K562 (cell line): ENCODE data around the gene COL20A1. TPM values are rescaled to one million over a fixed set of nuclear protein-coding genes. Genes with fewer than 3 reads are reported as not detected.
A peak's percentile ranks its signal among the peaks of the same experiment; 100 is the strongest.

Experiments
- ATAC-seq: fragments of 200-7000 bp; cut with Tn5 transposase; 3 replicates; pipeline ENCODE4 v1.9.1; 2020; ENCODE audit warnings: moderate library complexity
- BruUV-seq: library from RNA; stranded (reverse); fragments of 400-500 nt; replicated peaks from 2 replicates; lab custom pipeline; 2021; lab: Mats Ljungman, UMichigan
- CTCF ChIA-PET: fragments of 300-600 bp; formaldehyde crosslinking; extraction: SDS; loops from one replicate; lab custom pipeline; 2021; ENCODE audit warnings: low intra/inter-chr PET ratio; lab: Yijun Ruan, JAX
- POLR2A ChIA-PET: fragments of 300-600, 350-650 bp; sonication (Branson Sonifier 250); formaldehyde crosslinking; extraction: SDS; loops from one replicate; lab custom pipeline; 2021; ENCODE audit warnings: antibody characterized with exemption, inconsistent platforms; lab: Yijun Ruan, JAX
- DNase-seq, 4 experiments: peaks; one replicate each; pipeline versions ENCODE4 v3.0.0 to v3.0.0-alpha.2; 2011 to 2018; ENCODE audit warnings: low spot score in 3 of 4, mixed read lengths in 3 of 4; ENCODE audit errors: extremely low read depth in 1 of 4
- FAIRE-seq: peaks from 2 replicates; lab custom pipeline; 2011; peaks lifted over from hg19 to GRCh38; lab: Jason Lieb, UNC
- H2AFZ ChIP-seq: 2 replicates; pipeline ENCODE4 v1.6.0; 2011; ENCODE audit warnings: low read depth, low read length, control low read depth, inconsistent platforms
- H3K27ac ChIP-seq: fragments of 200-600 bp; 3 replicates; pipeline ENCODE4 v1.8.0; 2011; ENCODE audit warnings: low read depth, mild to moderate bottlenecking, control low read depth, inconsistent platforms, low read length, moderate library complexity, mixed read lengths; ENCODE audit errors: extremely low read depth
- H3K27me3 ChIP-seq, 2 experiments: fragments of 300-600 bp in 1 of 2; 2 replicates in 1 of 2; 3 replicates in 1 of 2; pipeline versions ENCODE4 v1.6.0 to v1.8.0; 2011; ENCODE audit warnings: inconsistent platforms in 2 of 2, low read length in 2 of 2, mild to moderate bottlenecking in 1 of 2, mixed read lengths in 1 of 2, moderate library complexity in 1 of 2; ENCODE audit not compliant: control insufficient read depth in 2 of 2, insufficient read depth in 2 of 2
- H3K36me3 ChIP-seq: fragments of 300-600 bp; 3 replicates; pipeline ENCODE4 v1.8.0; 2011; ENCODE audit warnings: mild to moderate bottlenecking, low read length, inconsistent platforms; ENCODE audit not compliant: control insufficient read depth, insufficient read depth
- H3K4me1 ChIP-seq, 2 experiments: fragments of 200-600 bp in 1 of 2; replicated peaks in 1 of 2; 2 replicates in 1 of 2; 3 replicates in 1 of 2; pipeline versions ENCODE4 v1.5.1 to v1.8.0; 2011; ENCODE audit warnings: inconsistent platforms in 2 of 2, low read length in 2 of 2, mild to moderate bottlenecking in 1 of 2, mixed read lengths in 1 of 2, moderate library complexity in 1 of 2; ENCODE audit not compliant: control insufficient read depth in 2 of 2, insufficient read depth in 2 of 2
- H3K4me2 ChIP-seq: 2 replicates; pipeline ENCODE4 v1.6.1; 2011; ENCODE audit warnings: low read length, control low read depth, inconsistent platforms, mixed read lengths; ENCODE audit not compliant: insufficient read depth
- H3K4me3 ChIP-seq: fragments of 200-600 bp; sonication (generic), shearing (Covaris generic); 2 replicates; pipeline ENCODE4 v1.5.1; 2016; ENCODE audit warnings: control low read depth, inconsistent platforms
- H3K79me2 ChIP-seq: fragments of 200-600 bp; 3 replicates; pipeline ENCODE4 v1.8.0; 2011; ENCODE audit warnings: low read length, inconsistent platforms; ENCODE audit not compliant: control insufficient read depth, insufficient read depth
- H3K9ac ChIP-seq, 2 experiments: 2 replicates each; pipeline versions ENCODE4 v1.6.0 to v1.6.1; 2011; ENCODE audit warnings: low read depth in 2 of 2, low read length in 2 of 2, control low read depth in 1 of 2, inconsistent platforms in 1 of 2, mild to moderate bottlenecking in 1 of 2, mixed read lengths in 1 of 2; ENCODE audit not compliant: insufficient read depth in 1 of 2
- H3K9me1 ChIP-seq: one replicate; pipeline ENCODE4 v1.6.0; 2011; ENCODE audit warnings: inconsistent platforms, mild to moderate bottlenecking, low read length, moderate library complexity; ENCODE audit not compliant: control insufficient read depth, insufficient read depth
- H3K9me3 ChIP-seq: replicated peaks from 2 replicates; pipeline ENCODE4 v1.5.1; 2011; ENCODE audit warnings: low read depth, low read length, inconsistent platforms; ENCODE audit not compliant: control insufficient read depth, insufficient read depth
- H4K20me1 ChIP-seq: replicated peaks from 2 replicates; pipeline ENCODE4 v1.6.1; 2011; ENCODE audit warnings: low read length, inconsistent platforms, mixed read lengths; ENCODE audit not compliant: control insufficient read depth, insufficient read depth
- ARHGAP35 ChIP-seq: fragments of 450-650 bp; IDR thresholded peaks from 2 replicates; pipeline ENCODE4 v1.6.1; 2018; ENCODE audit not compliant: partially characterized antibody
- FOXJ2 ChIP-seq: fragments of 200-800 bp; sonication (Bioruptor generic); IDR thresholded peaks from 2 replicates; pipeline ENCODE4 v1.6.1; 2016; ENCODE audit warnings: missing genetic modification characterization, missing compliant biosample characterization
- FUS ChIP-seq: fragments of 200-400 bp; formaldehyde crosslinking; optimal IDR thresholded peaks from 2 replicates; pipeline ENCODE3; 2017; ENCODE audit warnings: low read depth, low read length
- MEIS2 ChIP-seq: fragments of 450-650 bp; IDR thresholded peaks from 2 replicates; pipeline ENCODE4 v1.6.1; 2014; ENCODE audit warnings: mild to moderate bottlenecking; ENCODE audit not compliant: partially characterized antibody
- MIER1 ChIP-seq: fragments of 450-650 bp; IDR thresholded peaks from 2 replicates; pipeline ENCODE4 v1.6.1; 2016; ENCODE audit warnings: antibody characterized with exemption, mild to moderate bottlenecking, low read depth
- MLX ChIP-seq, 2 experiments: fragments of 450-650 bp in 1 of 2; sonication (generic) in 1 of 2; formaldehyde crosslinking; conservative IDR thresholded peaks; 2 replicates each; pipeline versions ENCODE4 v1.4.0 to v1.8.1; 2020 to 2022; ENCODE audit warnings: mild to moderate bottlenecking in 1 of 2, missing genetic modification reagents in 1 of 2
- PBX2 ChIP-seq, 2 experiments: IDR thresholded peaks in 1 of 2; conservative IDR thresholded peaks in 1 of 2; 2 replicates each; pipeline ENCODE4 v1.6.1; 2016; ENCODE audit warnings: low read depth in 2 of 2, mild to moderate bottlenecking in 1 of 2, missing compliant biosample characterization in 1 of 2, missing genetic modification characterization in 1 of 2, moderate library complexity in 1 of 2
- PTRF ChIP-seq: fragments of 450-650 bp; IDR thresholded peaks from 2 replicates; pipeline ENCODE4 v1.6.1; 2016; ENCODE audit warnings: mild to moderate bottlenecking, missing genetic modification characterization, missing compliant biosample characterization
- PURB ChIP-seq: sonication (generic); formaldehyde crosslinking; IDR thresholded peaks from 2 replicates; pipeline ENCODE4 v1.9.0; 2021; ENCODE audit warnings: low read depth, mild to moderate bottlenecking, missing genetic modification reagents
- RFX1 ChIP-seq: fragments of 450-650 bp; IDR thresholded peaks from 2 replicates; pipeline ENCODE4 v1.6.1; 2016; ENCODE audit warnings: mild to moderate bottlenecking, moderate library complexity
- TBL1XR1 ChIP-seq, 2 experiments: IDR thresholded peaks; 2 replicates each; pipeline ENCODE4 v1.6.1; 2012; ENCODE audit warnings: improper control_type of control experiment in 2 of 2, low read length in 2 of 2, mild to moderate bottlenecking in 1 of 2
- ZBED1 ChIP-seq: IDR thresholded peaks from 2 replicates; pipeline ENCODE4 v1.6.1; 2014
- WGBS: fragments of 100-300 bp; shearing (Covaris generic); methylation state at CpG from one replicate; pipeline ENCODE4 v1.1.6; 2016; ENCODE audit warnings: low coverage, mixed read lengths; ENCODE audit not compliant: insufficient coverage; ENCODE audit errors: missing lambda C conversion rate; 5-methylcytosine and 5-hydroxymethylcytosine counted together
- in situ Hi-C: fragments of 300-500 bp; cut with MboI; formaldehyde crosslinking; loops from 4 replicates; pipeline ENCODE4 v1.15.0; 2018; ENCODE audit warnings: inconsistent platforms, mixed read lengths
- intact Hi-C: fragments of 100-400 bp; cut with micrococcal nuclease; formaldehyde crosslinking; loops from 2 replicates; pipeline ENCODE4 v1.14.2; 2022
- polyA plus RNA-seq, 8 experiments: library from polyadenylated mRNA; depleted of rRNA in 4 of 8; stranded (reverse) in 5 of 8; unstranded in 3 of 8; fragments of >200 nt; fragmentation: Nextera tagmentation in 2 of 8; fragmentation: Illumina TruSeq in 1 of 8; extraction: Ambion mirVana in 2 of 8; extraction: Trizol in 1 of 8; gene quantifications; 2 replicates each; pipeline versions ENCODE4 v1.2.1 to v1.2.3, GENCODE V29; 2011 to 2014; ENCODE audit warnings: inconsistent platforms in 1 of 8, missing spikeins in 1 of 8
- total RNA-seq, 7 experiments: library from RNA; depleted of rRNA in 6 of 7; stranded (reverse); fragments of >200 nt in 6 of 7; fragmentation: Illumina TruSeq in 2 of 7; extraction: Trizol in 2 of 7; gene quantifications; 2 replicates each; pipeline versions ENCODE4 v1.2.1 to v1.2.3, GENCODE V29; 2011 to 2021; ENCODE audit warnings: low replicate concordance in 1 of 7
- TF ChIP-seq, protein P1 (sequence below): sonication (generic); formaldehyde crosslinking; IDR thresholded peaks from 2 replicates; pipeline ENCODE4 v1.4.0; 2020; ENCODE audit warnings: mild to moderate bottlenecking, missing genetic modification reagents

Gene COL20A1
- total and polyA plus RNA-seq, 9 of the 15 experiments (the other 6 are each of a cell fraction or from before 2014, with no cell fraction given): not detected

DNA sequence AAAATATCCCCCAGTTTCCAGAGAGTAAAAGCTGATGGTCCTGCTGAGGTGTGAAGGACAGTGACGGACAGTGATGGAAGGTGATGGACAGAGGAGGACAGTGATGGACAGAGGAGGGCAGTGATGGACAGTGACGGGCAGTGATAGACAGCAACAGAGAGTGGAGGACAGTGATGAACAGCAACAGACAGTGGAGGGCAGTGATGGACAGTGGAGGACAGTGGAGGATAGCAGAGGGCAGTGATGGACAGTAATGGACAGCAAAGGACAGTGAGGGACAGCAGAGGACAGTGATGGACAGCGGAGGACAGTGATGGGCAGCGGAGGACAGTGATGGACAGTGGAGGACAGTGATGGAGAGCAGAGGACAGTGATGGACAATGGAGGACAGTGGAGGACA lies 36.0 kb upstream of the COL20A1 start (continued):
- TF ChIP-seq PBX2 (CRISPR knock-in tag; IDR thresholded peaks at IDR 0.05; ENCODE audit: low read depth) (no peak), PBX2 (tag; conservative IDR thresholded peaks at IDR 0.05; ENCODE audit: low read depth) (peak; percentile 89), FUS (no peak), MIER1 (no peak), RFX1 (no peak), ZBED1 (no peak), MEIS2 (peak; percentile 82), TBL1XR1 (IDR thresholded peaks at IDR 0.05; ENCODE audit: low read length in 2 of 2) (no peak)

DNA sequence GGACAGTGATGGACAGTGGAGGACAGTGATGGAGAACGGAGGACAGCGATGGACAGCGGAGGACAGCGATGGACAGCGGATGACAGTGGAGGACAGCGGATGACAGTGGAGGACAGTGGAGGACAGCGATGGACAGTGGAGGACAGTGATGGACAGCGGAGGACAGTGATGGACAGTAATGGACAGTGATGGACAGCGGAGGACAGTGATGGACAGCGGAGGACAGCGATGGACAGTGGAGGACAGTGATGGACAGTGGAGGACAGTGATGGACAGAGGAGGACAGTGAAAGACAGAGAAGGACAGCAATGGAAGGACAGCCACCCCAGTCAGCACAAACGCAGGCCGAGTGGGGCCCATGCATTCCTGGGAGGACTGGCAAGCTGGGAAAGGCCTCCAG lies 35.4 kb upstream of the COL20A1 start:
- no peaks in the 10 kb centered on the region for H3K9me3 ChIP-seq
- H3K27me3 ChIP-seq: peaks cover 42 to 87% of the 10 kb centered on the region in 2 experiments; a peak in 4 of 5 replicates
- no peak overlapping the region for H3K27ac ChIP-seq
- in situ Hi-C loops (no loop called here), intact Hi-C loops (no loop called here)
- ChIA-PET POLR2A (no interaction called here), CTCF (no interaction called here)
- 69% methylated on average over 12 of the region's 13 CpGs for WGBS
- no peaks in the 10 kb centered on the region for H3K79me2 ChIP-seq
- H2AFZ ChIP-seq: no peak overlapping the region
- no peak overlapping the region for H3K9ac ChIP-seq
- no peak overlapping the region for H3K4me2 ChIP-seq
- BruUV-seq: no TSS peak
- peaks cover 0 to 28% of the 10 kb centered on the region in 2 experiments; a peak in 2 of 5 replicates for H3K4me1 ChIP-seq
- 0 out of 2 replicates have a peak, but pooled peaks cover 14% of the 10 kb centered on the region for H4K20me1 ChIP-seq
- H3K4me3 ChIP-seq: no peak overlapping the region
- FAIRE-seq (no peak), ATAC-seq (no peak), DNase-seq (no peak)
- H3K9me1 ChIP-seq: no peaks in the 10 kb centered on the region
- H3K36me3 ChIP-seq: no peaks in the 10 kb centered on the region
- no peak for TF ChIP-seq FOXJ2
- TF ChIP-seq PTRF (tag): no peak
- no peak for TF ChIP-seq PBX2 (CRISPR knock-in tag; IDR thresholded peaks at IDR 0.05; ENCODE audit: low read depth)
- peak; percentile 18; the same call in 1 of the 2 replicates for TF ChIP-seq PBX2 (tag; conservative IDR thresholded peaks at IDR 0.05; ENCODE audit: low read depth)
- no peak for TF ChIP-seq MLX (CRISPR knock-in tag; conservative IDR thresholded peaks at IDR 0.05)
- peak; percentile 71 for TF ChIP-seq ARHGAP35
- TF ChIP-seq, protein P1, sequence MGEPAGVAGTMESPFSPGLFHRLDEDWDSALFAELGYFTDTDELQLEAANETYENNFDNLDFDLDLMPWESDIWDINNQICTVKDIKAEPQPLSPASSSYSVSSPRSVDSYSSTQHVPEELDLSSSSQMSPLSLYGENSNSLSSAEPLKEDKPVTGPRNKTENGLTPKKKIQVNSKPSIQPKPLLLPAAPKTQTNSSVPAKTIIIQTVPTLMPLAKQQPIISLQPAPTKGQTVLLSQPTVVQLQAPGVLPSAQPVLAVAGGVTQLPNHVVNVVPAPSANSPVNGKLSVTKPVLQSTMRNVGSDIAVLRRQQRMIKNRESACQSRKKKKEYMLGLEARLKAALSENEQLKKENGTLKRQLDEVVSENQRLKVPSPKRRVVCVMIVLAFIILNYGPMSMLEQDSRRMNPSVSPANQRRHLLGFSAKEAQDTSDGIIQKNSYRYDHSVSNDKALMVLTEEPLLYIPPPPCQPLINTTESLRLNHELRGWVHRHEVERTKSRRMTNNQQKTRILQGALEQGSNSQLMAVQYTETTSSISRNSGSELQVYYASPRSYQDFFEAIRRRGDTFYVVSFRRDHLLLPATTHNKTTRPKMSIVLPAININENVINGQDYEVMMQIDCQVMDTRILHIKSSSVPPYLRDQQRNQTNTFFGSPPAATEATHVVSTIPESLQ: no peak
- TF ChIP-seq PURB (CRISPR knock-in tag): no peak
